Activated CD8-positive, alpha-beta memory T cell treated with anti-CD3 and anti-CD28 coated beads, Interleukin-2, amount 50 U/mL, for 48 hours (primary cell): ENCODE measurements around the gene BNC2.

Experiments used
- DNase-seq: peaks from one replicate; pipeline ENCODE4 v3.0.0-alpha.2; 2020

Gene BNC2

DNA sequence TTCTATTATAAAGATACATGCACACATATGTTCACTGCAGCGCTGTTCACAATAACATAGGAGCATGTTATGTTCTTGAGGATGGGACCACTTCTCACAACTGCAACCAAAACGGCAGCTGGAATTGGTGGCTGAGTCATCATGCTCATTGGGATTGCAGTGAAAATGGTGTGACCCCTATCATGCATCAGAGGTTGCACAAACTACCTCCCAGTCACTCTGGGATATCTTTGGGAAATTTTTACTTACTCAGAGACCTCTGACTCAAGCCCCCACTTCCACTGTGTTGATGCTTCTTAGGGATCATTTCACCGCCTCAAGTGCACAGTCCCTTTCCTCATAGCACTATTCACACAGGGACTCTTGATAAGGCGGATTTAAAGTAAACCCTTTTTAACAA, 474.1 kb downstream of the BNC2 start:
- DNase-seq: no peak

- no peak for DNase-seq
These were observed 479.1 kb downstream of the BNC2 start for GRCh38 chr9:16391369-16391768.

DNA sequence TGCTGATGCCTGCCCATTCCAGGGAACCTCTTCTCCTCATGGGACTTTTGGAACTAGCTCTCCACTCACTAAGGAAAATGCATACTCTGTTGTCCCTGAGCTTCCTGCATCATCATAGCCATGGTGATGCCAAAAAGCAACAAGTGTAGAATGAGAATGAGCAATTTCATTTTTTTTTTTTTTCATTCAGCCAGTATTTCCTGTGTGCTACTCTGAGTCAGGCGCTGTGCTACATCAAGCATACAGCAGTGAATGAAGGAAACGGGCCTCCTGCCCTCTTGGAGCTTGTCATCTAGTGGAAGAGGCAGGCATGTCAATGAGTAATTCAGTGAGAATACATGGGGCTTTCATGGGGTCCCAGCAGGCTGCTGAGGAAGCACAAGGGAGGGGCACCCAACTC, 483.1 kb downstream of the BNC2 start:
- no peak for DNase-seq

GRCh38 chr9:16386827-16387077, 483.7 kb downstream of the BNC2 start:
- DNase-seq: no peak

GRCh38 chr9:16386007-16386826, 484.3 kb downstream of the BNC2 start:
- no peak for DNase-seq

GRCh38 chr9:16385590-16385989, 484.9 kb downstream of the BNC2 start:
- DNase-seq: no peak

- no peak for DNase-seq
These were observed 485.5 kb downstream of the BNC2 start for GRCh38 chr9:16384993-16385392.

DNA sequence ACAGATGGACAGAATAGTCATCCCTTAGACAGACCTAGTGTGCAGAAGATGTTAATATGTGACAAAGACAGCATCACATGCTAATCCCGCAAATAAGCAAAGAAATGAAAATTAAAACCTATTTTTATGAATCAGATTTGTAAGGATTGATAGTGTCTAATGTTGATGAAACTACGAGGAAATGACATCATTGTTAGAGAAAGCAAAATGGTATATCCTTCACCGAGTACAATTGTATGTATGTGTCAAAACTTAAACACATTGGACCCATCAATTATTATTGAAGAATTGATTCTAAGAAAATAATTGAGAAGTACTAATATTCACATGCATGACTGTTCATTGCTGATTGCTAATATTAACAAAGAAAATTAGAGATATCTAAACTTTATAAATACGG, 493.2 kb downstream of the BNC2 start:
- DNase-seq: no peak

DNA sequence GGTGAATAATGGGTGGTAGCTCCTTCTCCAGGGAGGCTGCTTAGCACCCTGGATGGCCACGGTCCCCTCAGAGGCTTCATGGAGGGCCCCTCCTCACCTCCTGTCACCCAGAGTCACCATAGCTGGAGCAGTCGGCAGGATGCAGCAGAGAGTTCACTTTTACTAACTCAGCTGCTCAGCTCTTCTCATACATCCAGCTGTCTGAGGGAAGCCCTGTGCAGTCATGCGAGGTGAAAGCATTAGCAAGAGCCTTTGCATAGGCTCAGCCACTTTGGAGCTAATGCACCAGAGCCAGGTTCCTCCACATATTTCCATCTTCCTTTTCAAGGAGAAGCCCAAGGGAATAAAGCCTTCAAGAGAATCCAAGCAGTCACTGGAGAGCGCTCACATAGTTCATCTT, 499.2 kb downstream of the BNC2 start:
- no peak for DNase-seq

DNA sequence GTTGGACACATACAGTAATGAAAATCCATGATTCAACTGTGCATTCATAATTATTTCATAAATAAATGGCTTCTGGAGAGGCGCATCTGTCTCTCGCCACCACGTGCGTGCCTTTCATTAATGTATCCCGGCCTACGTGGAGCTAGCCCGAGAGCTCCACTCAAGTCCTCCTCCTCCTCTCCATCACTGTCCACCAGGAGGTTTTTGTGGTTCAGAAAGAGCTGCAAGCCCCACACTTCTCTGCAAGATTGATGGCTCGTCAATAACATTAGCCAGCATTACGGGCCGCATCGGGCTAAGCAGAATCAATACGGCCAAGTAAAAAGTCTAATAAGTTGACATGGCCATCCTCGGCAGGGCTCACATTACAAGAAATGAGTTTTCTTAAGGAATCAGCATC, 499.8 kb downstream of the BNC2 start:
- no peak for DNase-seq

DNA sequence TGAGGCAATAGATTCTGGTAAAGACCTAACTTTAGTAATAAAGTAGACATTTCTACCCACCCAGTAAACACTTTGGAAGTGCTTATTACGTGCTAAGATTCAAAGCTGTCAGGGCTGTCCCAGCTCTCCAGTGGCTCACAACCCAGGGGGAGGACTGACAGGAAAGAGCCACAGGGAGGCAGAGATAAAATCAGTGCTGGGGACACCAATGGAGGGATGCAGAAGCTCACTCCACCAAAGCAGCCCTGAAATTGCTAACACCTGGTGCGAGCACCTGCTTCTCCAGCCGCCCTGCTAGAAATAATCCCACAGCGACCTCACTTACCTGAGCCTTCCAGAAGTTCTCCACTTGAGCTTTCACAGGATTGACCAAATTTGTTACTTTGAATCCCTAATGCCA, 501.0 kb downstream of the BNC2 start:
- no peak for DNase-seq

- DNase-seq: no peak
These were observed 502.0 kb downstream of the BNC2 start for GRCh38 chr9:16368237-16369087.

- no peak for DNase-seq
These were observed 502.8 kb downstream of the BNC2 start for GRCh38 chr9:16367605-16368231.

- DNase-seq: no peak
These were observed 506.1 kb downstream of the BNC2 start for GRCh38 chr9:16364347-16364746.

- no peak for DNase-seq
These were observed 506.6 kb downstream of the BNC2 start for GRCh38 chr9:16363916-16364315.

DNA sequence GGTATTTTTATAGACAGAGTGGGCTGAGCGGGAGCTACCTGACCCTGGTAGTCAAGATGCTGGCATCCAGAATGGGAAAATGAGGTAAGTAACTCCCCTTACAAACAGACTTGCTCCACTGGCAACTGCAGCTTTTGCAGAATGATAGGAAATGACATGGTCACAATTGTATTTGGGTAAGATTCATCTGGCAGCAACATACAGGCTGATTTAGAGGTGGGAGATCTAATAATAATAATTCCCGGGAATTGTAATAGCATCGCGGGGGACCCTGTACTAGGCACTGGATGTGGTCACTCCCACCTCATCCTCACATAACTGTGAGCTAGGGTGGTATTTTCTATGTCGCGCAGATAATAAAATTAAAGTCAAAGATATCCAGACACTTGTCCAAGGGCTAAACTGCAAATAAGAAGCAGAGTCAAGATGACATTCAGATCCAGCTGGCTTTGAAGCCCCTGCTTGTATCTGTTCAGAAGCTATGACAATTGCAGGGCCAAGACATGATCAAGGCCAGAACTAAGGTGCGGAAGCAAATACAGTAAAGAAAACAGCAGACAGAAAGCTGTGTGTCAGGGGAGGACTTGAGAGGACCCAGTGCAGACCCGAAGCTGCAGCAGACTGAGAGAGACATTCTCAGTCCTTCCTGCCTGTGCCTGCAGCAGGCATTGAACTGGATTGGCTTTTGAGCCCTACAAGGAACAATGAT, 507.2 kb downstream of the BNC2 start:
- DNase-seq: no peak

GRCh38 chr9:16361939-16362338, 508.5 kb downstream of the BNC2 start:
- DNase-seq: no peak

GRCh38 chr9:16361118-16361517, 509.4 kb downstream of the BNC2 start:
- no peak for DNase-seq

DNA sequence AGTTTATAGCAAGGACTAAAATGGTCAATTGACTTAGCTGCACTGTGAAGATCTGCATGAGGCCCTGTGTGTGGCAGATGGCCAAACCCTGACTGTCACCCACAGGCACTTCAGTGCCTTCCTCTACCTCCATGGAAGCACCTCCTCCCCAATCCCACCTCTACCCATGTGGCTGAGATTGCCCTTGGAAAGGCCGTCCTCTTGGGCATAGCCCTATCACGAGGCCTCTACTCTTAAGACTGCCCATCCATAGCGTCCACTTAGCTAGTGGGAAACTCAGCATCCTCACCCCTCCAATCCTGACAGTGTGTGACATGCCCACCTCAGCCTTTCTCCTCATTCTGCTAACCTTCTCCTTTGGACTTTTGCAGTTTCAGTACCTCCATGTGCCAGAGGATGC, 510.2 kb downstream of the BNC2 start:
- no peak for DNase-seq
